Lung (tissue), 12 donors: ENCODE results near the gene COX7A2L. TPM values are rescaled to one million over a fixed set of nuclear protein-coding genes. Genes with fewer than 3 reads are reported as not detected.
A peak's percentile ranks its signal among the peaks of the same experiment; 100 is the strongest.

ENCODE experiments used
- ATAC-seq: fragments of 200-7000 bp; cut with Tn5 transposase; one replicate; pipeline ENCODE4 v1.9.1; 2020; ENCODE audit warnings: moderate number of reproducible peaks; ENCODE audit not compliant: insufficient read depth, low FRiP score
- DNase-seq, 3 donors: peaks; one replicate each; pipeline ENCODE4 v3.0.0-alpha.2; 2013 to 2017
- H3K27ac ChIP-seq, 2 donors: one replicate each; pipeline ENCODE4 v1.5.1; 2013; ENCODE audit warnings: mild to moderate bottlenecking in 2 of 2, moderate library complexity in 2 of 2, control low read depth in 1 of 2, inconsistent platforms in 1 of 2, low read depth in 1 of 2, low read length in 1 of 2
- H3K27me3 ChIP-seq, 3 donors: one replicate each; pipeline ENCODE4 v1.5.1; 2013; ENCODE audit warnings: low read length in 2 of 3; ENCODE audit not compliant: control insufficient read depth in 3 of 3, insufficient read depth in 3 of 3
- H3K36me3 ChIP-seq, 4 donors: one replicate each; pipeline ENCODE4 v1.5.1; 2013; ENCODE audit warnings: low read length in 4 of 4, mild to moderate bottlenecking in 1 of 4, moderate library complexity in 1 of 4; ENCODE audit not compliant: control insufficient read depth in 4 of 4, insufficient read depth in 4 of 4
- H3K4me1 ChIP-seq, 5 donors: one replicate each; pipeline ENCODE4 v1.5.1; 2013; ENCODE audit warnings: low read length in 5 of 5, mild to moderate bottlenecking in 2 of 5, moderate library complexity in 1 of 5; ENCODE audit not compliant: control insufficient read depth in 5 of 5, insufficient read depth in 5 of 5
- H3K4me3 ChIP-seq: one replicate; pipeline ENCODE4 v1.5.1; 2013; ENCODE audit warnings: mild to moderate bottlenecking, control low read depth, moderate library complexity
- H3K9ac ChIP-seq, 2 donors: one replicate each; pipeline ENCODE4 v1.5.1; 2013; ENCODE audit warnings: low read length in 2 of 2, control low read depth in 1 of 2; ENCODE audit not compliant: insufficient read depth in 1 of 2
- H3K9me3 ChIP-seq, 4 donors: one replicate each; pipeline ENCODE4 v1.5.1; 2013; ENCODE audit warnings: low read length in 3 of 4, mild to moderate bottlenecking in 1 of 4, moderate library complexity in 1 of 4; ENCODE audit not compliant: control insufficient read depth in 4 of 4, insufficient read depth in 3 of 4
- WGBS, 2 donors: extraction: QIAGEN DNeasy Blood & Tissue Kit; methylation state at CpG; one replicate each; pipeline ENCODE4 v1.1.7; 2013; 5-methylcytosine and 5-hydroxymethylcytosine counted together
- polyA plus RNA-seq, 2 donors: library from polyadenylated mRNA; stranded (reverse); fragments of 200-250 nt; gene quantifications; one replicate each; pipeline ENCODE4 v1.2.1, GENCODE V29; 2013
- total RNA-seq, 2 donors: library from RNA; depleted of rRNA in 1 of 2; stranded (reverse); fragments of >200 nt in 1 of 2; gene quantifications; one replicate each; pipeline ENCODE4 v1.2.1, GENCODE V29; 2014 to 2021
- TF ChIP-seq, protein P1 (sequence below): IDR thresholded peaks from 2 replicates; pipeline ENCODE4 v1.5.1; 2012; ENCODE audit warnings: mild to moderate bottlenecking; ENCODE audit errors: control extremely low read depth, extremely low read depth
- donor health status: control.
- donor health status: control.
- donor health status: Bipolar disorder and iron deficiency.
- donor health status: healthy.
- donor health status: DM: yes; HTN: yes; CAD: no.

Gene COX7A2L
- total and polyA plus RNA-seq, 4 donors: 80.4 to 113 (median 103) TPM

DNA sequence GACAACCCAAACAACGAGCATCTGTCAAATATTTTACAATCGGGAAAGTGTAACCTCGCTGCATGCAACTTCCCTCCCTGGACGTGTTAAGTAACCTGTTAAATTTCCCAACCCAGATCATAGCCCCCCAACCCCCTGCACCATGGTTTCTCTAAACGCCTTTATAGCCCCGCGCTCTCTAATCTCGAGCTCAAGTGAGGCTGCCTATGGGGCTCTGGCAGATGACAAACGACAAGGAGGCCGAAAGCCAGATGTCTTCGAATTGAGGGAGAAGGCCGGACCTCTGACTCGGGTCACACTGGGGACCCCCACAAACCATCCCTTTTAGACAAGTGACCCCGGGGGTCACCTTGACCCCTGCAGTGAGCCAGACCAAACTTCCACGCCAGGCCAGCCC, 526 bp downstream of the COX7A2L start:
- Histone ChIP-seq H3K4me1 (peaks cover 2 to 21% (median 17%) of the 10 kb centered on the region in 5 donors), H3K4me3 (peak overlapping the region; percentile 84), H3K9ac (peak overlapping the region; percentile 93 to 96), H3K36me3 (peaks cover 0 to 3% (median under 1%) of the 10 kb centered on the region in 4 donors), H3K9me3 (no peaks in the 10 kb centered on the region), H3K27me3 (no peaks in the 10 kb centered on the region), H3K27ac (peak overlapping the region; percentile 86 to 96)
- DNase-seq: peak in 2 of 3 donors; percentile 20 to 36
- TF ChIP-seq, protein P1, sequence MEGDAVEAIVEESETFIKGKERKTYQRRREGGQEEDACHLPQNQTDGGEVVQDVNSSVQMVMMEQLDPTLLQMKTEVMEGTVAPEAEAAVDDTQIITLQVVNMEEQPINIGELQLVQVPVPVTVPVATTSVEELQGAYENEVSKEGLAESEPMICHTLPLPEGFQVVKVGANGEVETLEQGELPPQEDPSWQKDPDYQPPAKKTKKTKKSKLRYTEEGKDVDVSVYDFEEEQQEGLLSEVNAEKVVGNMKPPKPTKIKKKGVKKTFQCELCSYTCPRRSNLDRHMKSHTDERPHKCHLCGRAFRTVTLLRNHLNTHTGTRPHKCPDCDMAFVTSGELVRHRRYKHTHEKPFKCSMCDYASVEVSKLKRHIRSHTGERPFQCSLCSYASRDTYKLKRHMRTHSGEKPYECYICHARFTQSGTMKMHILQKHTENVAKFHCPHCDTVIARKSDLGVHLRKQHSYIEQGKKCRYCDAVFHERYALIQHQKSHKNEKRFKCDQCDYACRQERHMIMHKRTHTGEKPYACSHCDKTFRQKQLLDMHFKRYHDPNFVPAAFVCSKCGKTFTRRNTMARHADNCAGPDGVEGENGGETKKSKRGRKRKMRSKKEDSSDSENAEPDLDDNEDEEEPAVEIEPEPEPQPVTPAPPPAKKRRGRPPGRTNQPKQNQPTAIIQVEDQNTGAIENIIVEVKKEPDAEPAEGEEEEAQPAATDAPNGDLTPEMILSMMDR: no peak
- 0 to 1% methylated on average over 15 of the region's 15 CpGs for WGBS, 2 donors
- no peak for ATAC-seq

DNA sequence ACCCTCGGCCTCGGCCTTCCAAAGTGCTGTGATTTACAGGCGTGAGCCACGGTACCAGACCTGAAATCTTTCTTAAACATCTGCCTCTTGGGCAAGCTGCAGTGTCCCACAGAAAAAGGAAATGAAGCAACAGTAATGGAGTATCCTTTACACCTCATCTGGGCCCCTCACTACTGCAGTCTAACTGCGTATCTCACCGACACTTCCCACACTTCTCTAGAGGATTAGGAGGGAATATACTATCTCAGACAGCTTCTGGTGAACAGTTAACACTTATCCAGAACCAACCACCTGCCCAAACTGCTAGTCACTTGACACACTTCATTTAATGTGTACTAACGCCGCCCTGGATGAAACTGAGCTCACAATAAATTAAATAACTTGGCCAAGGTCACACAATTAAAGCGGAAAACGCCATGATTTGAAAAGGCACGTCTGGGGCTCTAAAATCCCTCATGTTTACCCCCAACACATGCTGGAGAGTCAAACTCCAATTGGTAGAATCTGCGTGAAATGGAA, 993 bp downstream of the COX7A2L start:
- WGBS, 2 donors: 6 to 7% methylated on average over 12 of the region's 12 CpGs
- Histone ChIP-seq H3K4me1 (peaks cover 2 to 21% (median 17%) of the 10 kb centered on the region in 5 donors), H3K27me3 (no peaks in the 10 kb centered on the region), H3K9ac (peak overlapping the region; percentile 93 to 96), H3K27ac (peak overlapping the region; percentile 4 to 9), H3K4me3 (peak overlapping the region; percentile 84), H3K9me3 (no peaks in the 10 kb centered on the region), H3K36me3 (peaks cover 0 to 3% (median under 1%) of the 10 kb centered on the region in 4 donors)
- DNase-seq: peak in 2 of 3 donors; percentile 47 to 60
- TF ChIP-seq, protein P1: no peak
- no peak for ATAC-seq

DNA sequence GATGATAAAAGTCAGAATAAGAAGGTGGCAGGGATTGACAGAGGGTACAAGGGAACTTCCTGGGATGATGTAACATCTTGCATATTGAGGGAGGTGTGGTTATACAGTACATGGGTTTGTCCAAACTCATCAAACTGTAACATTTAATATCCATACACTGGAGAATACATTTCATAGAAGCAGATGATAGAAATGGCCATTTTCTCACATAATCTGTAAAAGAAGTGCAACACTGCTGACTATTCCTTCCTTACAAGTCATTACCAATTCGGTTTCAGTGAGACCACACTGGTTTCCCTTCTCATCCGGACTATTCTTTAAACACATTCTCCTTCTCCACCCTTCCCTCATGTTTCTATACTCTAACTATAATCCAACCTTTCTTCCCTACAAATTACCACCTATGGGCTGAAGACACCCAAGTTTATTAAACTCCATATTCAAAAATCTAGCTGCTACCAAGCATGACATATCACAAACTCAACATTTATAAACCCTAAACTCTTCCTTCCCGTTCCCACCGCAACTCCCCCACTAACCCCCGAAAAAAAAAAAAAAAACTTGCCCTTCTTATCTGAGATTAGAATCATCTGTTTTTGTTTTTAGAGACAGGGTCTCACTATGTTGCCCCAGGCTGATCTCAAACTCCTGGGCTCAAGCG, 1.6 kb downstream of the COX7A2L start:
- 23 to 29% methylated on average over 6 of the region's 6 CpGs for WGBS, 2 donors
- peak overlapping the region; percentile 4 to 9 for H3K27ac ChIP-seq

More for the DNA sequence above, 1.6 kb downstream of the COX7A2L start:
- Histone ChIP-seq H3K27me3 (no peaks in the 10 kb centered on the region), H3K4me3 (no peak overlapping the region), H3K36me3 (peaks cover 0 to 3% (median under 1%) of the 10 kb centered on the region in 4 donors), H3K9ac (peak overlapping the region; percentile 93 to 96), H3K4me1 (peaks cover 2 to 21% (median 17%) of the 10 kb centered on the region in 5 donors), H3K9me3 (no peaks in the 10 kb centered on the region)
- no peak for ATAC-seq
- DNase-seq: no peak
- TF ChIP-seq, protein P1: no peak
